ENCODE data around the gene MBD4. TPM values are rescaled to one million over a fixed set of nuclear protein-coding genes. Genes with fewer than 3 reads are reported as not detected.
"Not testable (repeated sequence)": the region's sequence is repeated elsewhere in the genome, so short reads cannot be mapped to it uniquely, and the experiment has no call there.

Gene MBD4
- 40.8 and 50.7 TPM in 2 replicates for total RNA-seq

- intact Hi-C loops (cut with micrococcal nuclease) = loop anchor here (1.0 to 10.0 kb wide), 8 partner anchors 12 to 790 kb away; partner anchors contain the start of genes CNBP, EFCAB12, RPN1 and TMCC1
- Mint-ChIP-seq H3K4me1 (peaks cover 55% of the 10 kb centered on the region), H3K27me3 (no peaks in the 10 kb centered on the region), H3K9me3 (no peaks in the 10 kb centered on the region), H3K27ac (peak within 1 kb of the TSS; percentile 99), H3K4me3 (peak within 1 kb of the TSS; percentile 94), H3K36me3 (ENCODE audit: low read depth) (peaks cover 35% of the 10 kb centered on the region)
- DNase-seq = peak; percentile 100
These were observed at the start of gene MBD4, which contains the start of gene IFT122 for GRCh38 chr3:129439817-129440617. TSS of gene MBD4 (minus strand) at chr3:129439948. CDS start at chr3:129439833, 115 bp downstream. TSS of gene IFT122 (plus strand) at chr3:129440224. CDS start at chr3:129440331, 107 bp downstream.

GRCh38 chr3:129489258-129489657 is 49.5 kb upstream of the MBD4 start:
- H3K27ac Mint-ChIP-seq; DNase-seq; H3K27me3 Mint-ChIP-seq; H3K4me1 Mint-ChIP-seq; intact Hi-C loops (cut with micrococcal nuclease); H3K4me3 Mint-ChIP-seq; H3K9me3 Mint-ChIP-seq; H3K36me3 Mint-ChIP-seq (ENCODE audit: low read depth): not testable (repeated sequence)

GRCh38 chr3:129487868-129488335 is 48.2 kb upstream of the MBD4 start:
- H3K9me3 Mint-ChIP-seq; H3K4me3 Mint-ChIP-seq; H3K27ac Mint-ChIP-seq; intact Hi-C loops (cut with micrococcal nuclease); DNase-seq; H3K27me3 Mint-ChIP-seq; H3K4me1 Mint-ChIP-seq; H3K36me3 Mint-ChIP-seq (ENCODE audit: low read depth): not testable (repeated sequence)

GRCh38 chr3:129487183-129487867 is 47.6 kb upstream of the MBD4 start:
- intact Hi-C loops (cut with micrococcal nuclease) = no loop called here
- no peak for DNase-seq
- Mint-ChIP-seq H3K27ac (no peak overlapping the region), H3K9me3 (no peaks in the 10 kb centered on the region), H3K36me3 (ENCODE audit: low read depth) (peaks cover 3% of the 10 kb centered on the region), H3K27me3 (no peaks in the 10 kb centered on the region), H3K4me1 (peaks cover 4% of the 10 kb centered on the region), H3K4me3 (no peak overlapping the region)

GRCh38 chr3:129486664-129487035 is 46.9 kb upstream of the MBD4 start:
- intact Hi-C loops (cut with micrococcal nuclease) = no loop called here
- H3K36me3 Mint-ChIP-seq (ENCODE audit: low read depth) = peaks cover 7% of the 10 kb centered on the region
- no peaks in the 10 kb centered on the region for H3K9me3 Mint-ChIP-seq
- H3K4me1 Mint-ChIP-seq = peaks cover 9% of the 10 kb centered on the region
- H3K27ac Mint-ChIP-seq = no peak overlapping the region
- no peak overlapping the region for H3K4me3 Mint-ChIP-seq
- H3K27me3 Mint-ChIP-seq = no peaks in the 10 kb centered on the region
- no peak for DNase-seq

GRCh38 chr3:129485721-129486663 is 46.2 kb upstream of the MBD4 start:
- Mint-ChIP-seq H3K9me3 (no peaks in the 10 kb centered on the region), H3K27me3 (no peaks in the 10 kb centered on the region), H3K36me3 (ENCODE audit: low read depth) (peaks cover 7% of the 10 kb centered on the region), H3K27ac (no peak overlapping the region), H3K4me1 (peaks cover 9% of the 10 kb centered on the region), H3K4me3 (no peak overlapping the region)
- intact Hi-C loops (cut with micrococcal nuclease) = no loop called here
- DNase-seq = no peak

GRCh38 chr3:129485146-129485545 is 45.4 kb upstream of the MBD4 start:
- H3K27me3 Mint-ChIP-seq; DNase-seq; H3K4me1 Mint-ChIP-seq; H3K9me3 Mint-ChIP-seq; H3K27ac Mint-ChIP-seq; H3K36me3 Mint-ChIP-seq (ENCODE audit: low read depth); intact Hi-C loops (cut with micrococcal nuclease); H3K4me3 Mint-ChIP-seq: not testable (repeated sequence)

- intact Hi-C loops (cut with micrococcal nuclease) = no loop called here
- Mint-ChIP-seq H3K27ac (no peak overlapping the region), H3K9me3 (no peaks in the 10 kb centered on the region), H3K36me3 (ENCODE audit: low read depth) (peaks cover 8% of the 10 kb centered on the region), H3K27me3 (no peaks in the 10 kb centered on the region), H3K4me3 (no peak overlapping the region), H3K4me1 (peaks cover 7% of the 10 kb centered on the region)
- DNase-seq = no peak
These were observed 44.1 kb upstream of the MBD4 start for GRCh38 chr3:129483870-129484269.

- Mint-ChIP-seq H3K27me3 (no peaks in the 10 kb centered on the region), H3K27ac (no peak overlapping the region), H3K36me3 (ENCODE audit: low read depth) (peaks cover 8% of the 10 kb centered on the region), H3K4me3 (no peak overlapping the region), H3K4me1 (peaks cover 7% of the 10 kb centered on the region), H3K9me3 (no peaks in the 10 kb centered on the region)
- DNase-seq = no peak
- intact Hi-C loops (cut with micrococcal nuclease) = no loop called here
These were observed 43.0 kb upstream of the MBD4 start for GRCh38 chr3:129482721-129483120.

- peaks cover 8% of the 10 kb centered on the region for H3K36me3 Mint-ChIP-seq (ENCODE audit: low read depth)
- H3K27me3 Mint-ChIP-seq = no peaks in the 10 kb centered on the region
- H3K4me3 Mint-ChIP-seq = no peak overlapping the region
- H3K27ac Mint-ChIP-seq = peak overlapping the region; percentile 68
- intact Hi-C loops (cut with micrococcal nuclease) = no loop called here
- H3K9me3 Mint-ChIP-seq = no peaks in the 10 kb centered on the region
- H3K4me1 Mint-ChIP-seq = peaks cover 7% of the 10 kb centered on the region
- DNase-seq = peak; percentile 77
These were observed 42.1 kb upstream of the MBD4 start for GRCh38 chr3:129481766-129482332.

GRCh38 chr3:129481225-129481765 is 41.5 kb upstream of the MBD4 start:
- H3K4me1 Mint-ChIP-seq; H3K27ac Mint-ChIP-seq; DNase-seq; intact Hi-C loops (cut with micrococcal nuclease); H3K4me3 Mint-ChIP-seq; H3K27me3 Mint-ChIP-seq; H3K9me3 Mint-ChIP-seq: not testable (repeated sequence)
- peaks cover 11% of the 10 kb centered on the region for H3K36me3 Mint-ChIP-seq (ENCODE audit: low read depth)

GRCh38 chr3:129476586-129476985 is 36.8 kb upstream of the MBD4 start:
- Mint-ChIP-seq H3K4me3 (no peak overlapping the region), H3K27me3 (no peaks in the 10 kb centered on the region), H3K4me1 (no peaks in the 10 kb centered on the region), H3K27ac (no peak overlapping the region), H3K36me3 (ENCODE audit: low read depth) (peaks cover 10% of the 10 kb centered on the region), H3K9me3 (no peaks in the 10 kb centered on the region)
- DNase-seq = no peak
- intact Hi-C loops (cut with micrococcal nuclease) = no loop called here

- intact Hi-C loops (cut with micrococcal nuclease) = no loop called here
- Mint-ChIP-seq H3K9me3 (no peaks in the 10 kb centered on the region), H3K36me3 (ENCODE audit: low read depth) (peaks cover 10% of the 10 kb centered on the region), H3K27ac (no peak overlapping the region), H3K27me3 (no peaks in the 10 kb centered on the region), H3K4me1 (no peaks in the 10 kb centered on the region), H3K4me3 (no peak overlapping the region)
- no peak for DNase-seq
These were observed 36.1 kb upstream of the MBD4 start for GRCh38 chr3:129475863-129476262.

Measured in activated CD4-positive, alpha-beta T cell treated with anti-CD3 and anti-CD28 coated beads, Interleukin-2, amount 10 ng/mL, durations not matched to agents 24 days and 14 days (primary cell).